Embryonic facial prominence (tissue), 1 donor: ENCODE data around the gene NF1.
"Not testable (repeated sequence)": the region's sequence is repeated elsewhere in the genome, so short reads cannot be mapped to it uniquely, and the experiment has no call there.

Source experiments
- DNase-seq: peaks from one replicate; pipeline ENCODE4 v3.0.0-alpha.2; 2016; ENCODE audit errors: extremely low spot score

Gene NF1

GRCh38 chr17:31131299-31131698 is 36.5 kb downstream of the NF1 start:
- no peak for DNase-seq

- no peak for DNase-seq
Observed at GRCh38 chr17:31132977-31133376, 38.2 kb downstream of the NF1 start.

GRCh38 chr17:31134576-31134975 is 39.8 kb downstream of the NF1 start:
- no peak for DNase-seq

- DNase-seq = no peak
Observed at GRCh38 chr17:31136319-31136718, 41.5 kb downstream of the NF1 start.

GRCh38 chr17:31140111-31140510 is 45.3 kb downstream of the NF1 start:
- DNase-seq = no peak

- DNase-seq = no peak
Observed at GRCh38 chr17:31144428-31144827, 49.7 kb downstream of the NF1 start.

- DNase-seq = no peak
Observed at GRCh38 chr17:31144836-31145235, 50.1 kb downstream of the NF1 start.

- DNase-seq = no peak
Observed at GRCh38 chr17:31147507-31148202, 52.9 kb downstream of the NF1 start.

- DNase-seq = no peak
Observed at GRCh38 chr17:31148205-31148604, 53.4 kb downstream of the NF1 start.

- DNase-seq = no peak
Observed at GRCh38 chr17:31152271-31152670, 57.5 kb downstream of the NF1 start.

- no peak for DNase-seq
Observed at GRCh38 chr17:31155208-31155810, 60.5 kb downstream of the NF1 start.

GRCh38 chr17:31156326-31156725 is 61.5 kb downstream of the NF1 start:
- no peak for DNase-seq

- DNase-seq = not testable (repeated sequence)
Observed at GRCh38 chr17:31156864-31157263, 62.1 kb downstream of the NF1 start.

GRCh38 chr17:31158746-31159377 is 64.1 kb downstream of the NF1 start:
- DNase-seq = no peak

GRCh38 chr17:31163091-31163781 is 68.5 kb downstream of the NF1 start:
- no peak for DNase-seq

- DNase-seq = no peak
Observed at GRCh38 chr17:31167111-31167510, 72.3 kb downstream of the NF1 start.

- DNase-seq = no peak
Observed at GRCh38 chr17:31171701-31172100, 76.9 kb downstream of the NF1 start.

GRCh38 chr17:31172388-31172787 is 77.6 kb downstream of the NF1 start:
- no peak for DNase-seq

- no peak for DNase-seq
Observed at GRCh38 chr17:31174215-31174614, 79.4 kb downstream of the NF1 start.

- no peak for DNase-seq
Observed at GRCh38 chr17:31175237-31175636, 80.5 kb downstream of the NF1 start.

GRCh38 chr17:31176143-31176542 is 81.4 kb downstream of the NF1 start:
- DNase-seq = not testable (repeated sequence)

GRCh38 chr17:31178951-31179350 is 84.2 kb downstream of the NF1 start:
- DNase-seq = not testable (repeated sequence)

- DNase-seq = no peak
Observed at GRCh38 chr17:31195305-31195704, 100.5 kb downstream of the NF1 start.
